Measurements from ENCODE around the gene CACTIN. TPM values are rescaled to one million over a fixed set of nuclear protein-coding genes. Genes with fewer than 3 reads are reported as not detected.
A peak's percentile ranks its signal among the peaks of the same experiment; 100 is the strongest.
"Not testable (repeated sequence)": the region's sequence is repeated elsewhere in the genome, so short reads cannot be mapped to it uniquely, and the experiment has no call there.

CACTIN gene
- total and polyA plus RNA-seq, 2 donors, result 11.1 to 27.7 TPM

DNA sequence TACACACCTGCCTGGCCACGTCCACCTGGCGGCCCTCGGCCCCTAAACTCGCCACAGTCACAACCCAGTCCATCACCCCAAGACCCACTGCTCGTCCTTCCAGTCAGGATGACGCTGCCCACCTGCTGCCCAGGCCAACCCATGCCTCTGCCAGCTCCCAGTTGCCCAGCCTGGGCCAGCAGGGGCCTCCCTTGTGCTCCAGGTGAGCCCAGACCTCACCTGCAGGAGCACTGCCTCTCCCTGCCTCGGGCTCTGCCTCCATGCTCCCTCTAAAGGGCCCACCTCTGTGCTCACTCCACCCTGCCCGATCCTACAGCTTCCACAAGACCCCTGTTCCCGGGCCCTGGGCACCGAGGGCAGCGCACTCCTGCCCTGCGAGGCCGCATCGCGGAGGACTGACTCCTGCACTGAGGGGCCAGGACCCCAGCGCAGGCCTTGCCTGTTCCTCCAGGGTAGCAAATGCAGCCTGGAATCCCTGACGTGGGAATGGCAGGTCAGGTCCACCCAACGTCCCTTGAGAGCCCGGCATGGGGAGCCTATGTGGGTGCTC, 8.0 kb upstream of the CACTIN start:
- Histone ChIP-seq H3K4me3 (ENCODE audit: low read depth, low read length) (no peak overlapping the region), H3K36me3 (ENCODE audit: insufficient read depth) (peaks cover 2% of the 10 kb centered on the region), H3K4me1 (ENCODE audit: insufficient read depth) (no peaks in the 10 kb centered on the region), H3K27ac (ENCODE audit: low read depth) (no peak overlapping the region)
- 93% methylated on average over 19 of the region's 19 CpGs for WGBS
- no peak for DNase-seq (ENCODE audit: extremely low spot score)

DNA sequence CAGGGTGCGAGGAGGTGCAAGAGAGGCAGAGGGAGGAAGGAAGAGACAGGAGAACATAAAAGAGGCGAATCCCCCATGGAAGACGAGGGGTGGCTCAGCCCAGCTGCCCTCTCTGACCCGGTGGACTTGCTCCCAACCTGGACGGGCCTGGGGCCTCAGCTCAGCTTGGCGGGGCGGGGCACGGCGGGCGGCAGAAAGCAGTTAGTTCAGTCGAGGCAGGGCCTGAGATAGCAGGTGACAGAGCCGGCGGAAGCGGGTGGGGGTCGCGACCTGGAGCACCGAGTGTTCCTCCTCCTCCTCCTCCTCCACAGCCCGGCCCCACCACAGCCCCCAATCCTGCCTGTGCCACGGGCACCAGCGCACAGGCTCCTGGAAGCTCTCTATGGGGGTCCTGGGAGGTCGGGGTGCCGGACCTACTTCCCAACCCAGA, 7.0 kb upstream of the CACTIN start:
- H3K4me3 ChIP-seq (ENCODE audit: low read depth, low read length), result no peak overlapping the region
- peaks cover 2% of the 10 kb centered on the region for H3K36me3 ChIP-seq (ENCODE audit: insufficient read depth)
- H3K4me1 ChIP-seq (ENCODE audit: insufficient read depth), result no peaks in the 10 kb centered on the region
- no peak for DNase-seq (ENCODE audit: extremely low spot score)
- no peak overlapping the region for H3K27ac ChIP-seq (ENCODE audit: low read depth)
- 89% methylated on average over 22 of the region's 22 CpGs for WGBS

DNA sequence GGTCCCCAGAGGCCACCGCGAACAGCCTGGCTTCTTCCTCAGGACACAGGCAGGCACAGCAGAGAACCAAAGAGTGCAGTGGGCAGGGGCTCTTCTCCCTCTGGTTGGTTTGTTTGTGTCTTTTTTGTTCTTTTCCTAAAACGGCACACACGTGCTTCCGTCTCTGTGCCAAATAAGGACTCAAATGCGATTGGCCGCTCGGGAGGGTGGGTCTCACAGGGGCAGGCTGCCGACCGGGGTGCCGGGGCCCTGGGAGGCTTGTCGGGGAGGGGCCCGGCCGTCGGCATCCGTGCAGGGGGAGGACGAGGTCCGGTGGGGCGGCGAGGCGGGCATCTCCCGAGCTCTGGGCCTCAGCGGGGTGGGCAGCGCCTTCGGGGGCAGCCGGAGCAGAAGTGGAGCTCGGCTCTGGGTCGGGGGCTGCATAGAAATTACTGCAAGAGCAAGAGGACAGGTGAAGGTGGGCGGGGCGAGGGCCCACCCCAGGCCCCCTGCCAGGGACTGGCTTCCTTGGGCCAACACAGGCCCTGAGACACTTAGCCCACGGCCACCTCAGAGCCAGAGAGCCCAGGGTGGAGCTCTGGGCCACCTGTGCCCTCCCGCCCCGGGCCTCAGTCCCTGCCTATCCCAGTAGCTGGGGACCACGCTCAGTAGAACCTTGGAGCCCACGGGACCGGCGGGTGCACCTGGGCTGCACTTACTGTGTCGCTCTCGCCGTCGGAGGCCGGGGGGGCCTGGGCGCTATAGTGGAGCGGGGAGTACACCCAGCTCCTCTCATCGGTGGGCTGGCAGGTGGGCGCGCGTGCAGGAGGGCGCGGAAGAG, 6.4 kb upstream of the CACTIN start:
- no peak overlapping the region for H3K27ac ChIP-seq (ENCODE audit: low read depth)
- H3K4me1 ChIP-seq (ENCODE audit: insufficient read depth), result no peaks in the 10 kb centered on the region
- peaks cover 2% of the 10 kb centered on the region for H3K36me3 ChIP-seq (ENCODE audit: insufficient read depth)
- no peak overlapping the region for H3K4me3 ChIP-seq (ENCODE audit: low read depth, low read length)
- no peak for DNase-seq (ENCODE audit: extremely low spot score)
- 84% methylated on average over 50 of the region's 50 CpGs for WGBS

DNA sequence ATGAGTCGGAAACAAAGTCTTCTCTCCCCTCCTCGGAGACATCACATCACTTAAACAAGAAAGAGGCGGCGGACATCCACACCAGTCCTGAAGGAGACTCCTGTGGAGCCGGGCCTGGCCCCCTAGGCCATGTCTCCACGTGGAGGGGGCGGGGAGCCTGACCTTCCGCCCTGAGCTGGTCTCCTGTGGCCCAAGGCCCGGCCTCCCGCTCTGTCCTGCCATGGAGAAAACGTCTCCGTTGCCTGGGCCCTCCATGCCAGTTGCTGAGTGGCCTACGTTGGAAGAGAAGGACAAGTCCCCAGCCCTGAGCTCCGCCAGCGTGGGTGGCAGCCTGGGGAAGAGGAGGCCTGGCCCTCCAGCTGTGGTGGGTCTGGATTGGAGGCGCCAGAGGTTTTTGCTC, 5.5 kb upstream of the CACTIN start:
- Histone ChIP-seq H3K27ac (ENCODE audit: low read depth) (no peak overlapping the region), H3K36me3 (ENCODE audit: insufficient read depth) (peaks cover 1% of the 10 kb centered on the region), H3K4me3 (ENCODE audit: low read depth, low read length) (no peak overlapping the region), H3K4me1 (ENCODE audit: insufficient read depth) (no peaks in the 10 kb centered on the region)
- WGBS, result 87% methylated on average over 16 of the region's 16 CpGs
- DNase-seq (ENCODE audit: extremely low spot score), result no peak

GRCh38 chr19:3631053-3631861, 4.7 kb upstream of the CACTIN start:
- Histone ChIP-seq H3K4me1 (ENCODE audit: insufficient read depth) (no peaks in the 10 kb centered on the region), H3K4me3 (ENCODE audit: low read depth, low read length) (no peak overlapping the region), H3K36me3 (ENCODE audit: insufficient read depth) (no peaks in the 10 kb centered on the region), H3K27ac (ENCODE audit: low read depth) (no peak overlapping the region)
- DNase-seq (ENCODE audit: extremely low spot score), result no peak
- 92% methylated on average over 43 of the region's 43 CpGs for WGBS

- DNase-seq (ENCODE audit: extremely low spot score); H3K36me3 ChIP-seq (ENCODE audit: insufficient read depth); H3K4me3 ChIP-seq (ENCODE audit: low read depth, low read length); H3K4me1 ChIP-seq (ENCODE audit: insufficient read depth); H3K27ac ChIP-seq (ENCODE audit: low read depth): not testable (repeated sequence)
- 64% methylated on average over 9 of the region's 9 CpGs for WGBS
These were observed 2.2 kb upstream of the CACTIN start for GRCh38 chr19:3628766-3629165.

DNA sequence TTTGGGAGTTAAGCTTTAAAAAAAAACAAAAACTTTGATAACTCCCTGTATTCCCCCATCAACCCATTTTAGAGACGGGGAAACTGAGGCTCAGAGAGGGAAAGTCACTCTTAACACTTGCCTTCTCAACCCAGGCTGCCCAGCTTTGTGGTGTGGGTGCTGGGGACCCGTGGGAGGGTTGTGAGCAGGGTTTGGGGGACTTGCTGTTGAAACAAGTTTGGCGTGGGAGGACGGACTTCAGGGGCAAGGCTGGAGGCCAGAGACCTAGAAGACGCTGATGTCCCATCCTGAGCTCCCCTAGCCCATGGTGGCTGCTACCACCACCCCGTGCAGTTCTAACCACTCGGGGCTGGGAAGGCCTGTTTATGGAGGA, 747 bp upstream of the CACTIN start:
- DNase-seq (ENCODE audit: extremely low spot score), result no peak
- peaks cover 4% of the 10 kb centered on the region for H3K4me1 ChIP-seq (ENCODE audit: insufficient read depth)
- no peak overlapping the region for H3K27ac ChIP-seq (ENCODE audit: low read depth)
- no peak overlapping the region for H3K4me3 ChIP-seq (ENCODE audit: low read depth, low read length)
- 63% methylated on average over 7 of the region's 7 CpGs for WGBS
- H3K36me3 ChIP-seq (ENCODE audit: insufficient read depth), result no peaks in the 10 kb centered on the region

DNA sequence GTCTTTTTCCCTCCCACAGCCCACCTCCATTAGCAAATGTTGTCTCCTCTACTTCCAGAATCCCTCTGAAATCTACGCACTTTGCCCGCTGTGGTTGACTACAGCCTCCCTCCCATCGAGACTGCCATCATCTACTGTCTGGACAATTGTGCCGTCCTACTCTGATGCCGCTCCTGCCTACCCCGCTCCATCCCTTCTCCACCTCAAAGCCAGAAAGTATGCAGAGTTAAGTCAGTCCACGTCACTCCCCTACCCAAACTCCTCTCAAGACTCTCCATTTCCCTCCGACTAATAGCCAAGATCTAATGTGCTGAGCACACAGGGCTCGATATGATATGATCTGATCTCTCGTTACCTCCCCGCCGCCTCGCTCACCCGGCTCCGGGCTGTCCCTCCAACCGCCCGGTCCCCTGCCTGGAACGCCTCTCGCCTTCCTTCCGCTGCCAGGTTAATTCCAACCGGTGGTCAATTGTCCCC, 556 bp downstream of the CACTIN start:
- Histone ChIP-seq H3K4me3 (ENCODE audit: low read depth, low read length) (peak overlapping the region; percentile 84), H3K36me3 (ENCODE audit: insufficient read depth) (peaks cover 2% of the 10 kb centered on the region), H3K27ac (ENCODE audit: low read depth) (no peak overlapping the region), H3K4me1 (ENCODE audit: insufficient read depth) (peaks cover 4% of the 10 kb centered on the region)
- WGBS, result 2% methylated on average over 21 of the region's 21 CpGs
- no peak for DNase-seq (ENCODE audit: extremely low spot score)

DNA sequence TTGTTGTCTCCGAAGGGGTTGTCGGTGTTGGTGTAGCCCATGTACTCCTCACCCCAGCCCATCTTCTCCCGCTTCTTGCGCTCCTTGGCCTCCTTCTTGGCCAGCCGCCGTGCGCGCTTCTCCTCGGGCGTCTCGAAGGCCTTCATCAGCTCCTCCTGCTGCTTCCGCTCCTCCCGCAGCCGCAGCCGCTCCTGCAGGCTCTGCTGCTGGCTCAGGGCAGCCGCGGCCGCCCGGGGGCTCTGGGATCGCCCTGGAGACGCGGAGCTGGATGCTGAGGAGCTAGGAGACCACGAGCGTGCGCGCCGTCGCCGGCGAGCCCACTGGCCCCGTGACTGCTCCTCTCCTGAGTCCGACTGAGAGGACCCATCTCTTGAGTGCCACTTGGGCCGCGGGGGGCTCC, 2.9 kb downstream of the CACTIN start:
- Histone ChIP-seq H3K36me3 (ENCODE audit: insufficient read depth) (peaks cover 3% of the 10 kb centered on the region), H3K4me1 (ENCODE audit: insufficient read depth) (peaks cover 4% of the 10 kb centered on the region), H3K27ac (ENCODE audit: low read depth) (no peak overlapping the region), H3K4me3 (ENCODE audit: low read depth, low read length) (no peak overlapping the region)
- 92% methylated on average over 34 of the region's 34 CpGs for WGBS
- no peak for DNase-seq (ENCODE audit: extremely low spot score)

GRCh38 chr19:3622224-3622623, 4.4 kb downstream of the CACTIN start:
- no peak overlapping the region for H3K4me3 ChIP-seq (ENCODE audit: low read depth, low read length)
- H3K36me3 ChIP-seq (ENCODE audit: insufficient read depth), result peaks cover 3% of the 10 kb centered on the region
- no peak for DNase-seq (ENCODE audit: extremely low spot score)
- no peak overlapping the region for H3K27ac ChIP-seq (ENCODE audit: low read depth)
- H3K4me1 ChIP-seq (ENCODE audit: insufficient read depth), result peaks cover 4% of the 10 kb centered on the region
- 92% methylated on average over 12 of the region's 12 CpGs for WGBS

DNA sequence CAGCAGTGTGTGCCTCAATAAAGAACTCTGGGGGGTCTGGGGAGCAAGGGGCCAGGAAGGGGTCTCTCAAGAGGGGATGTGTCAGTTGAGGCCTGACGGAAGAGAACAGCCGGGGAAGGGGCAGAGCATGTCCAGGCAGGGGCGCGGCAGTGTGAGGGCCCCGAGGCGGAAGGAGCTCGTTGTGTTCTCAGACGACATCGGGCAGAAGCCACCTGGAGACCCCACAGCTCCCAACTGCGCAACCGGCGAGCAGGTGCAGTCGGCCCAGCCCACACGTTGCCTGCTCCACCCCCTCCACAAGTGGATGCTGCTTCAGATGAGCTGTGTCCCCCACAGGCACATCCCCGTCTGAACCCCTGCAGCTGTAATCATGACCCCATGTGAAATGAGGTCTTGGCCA, 4.9 kb downstream of the CACTIN start:
- no peak for DNase-seq (ENCODE audit: extremely low spot score)
- Histone ChIP-seq H3K4me3 (ENCODE audit: low read depth, low read length) (no peak overlapping the region), H3K27ac (ENCODE audit: low read depth) (no peak overlapping the region), H3K4me1 (ENCODE audit: insufficient read depth) (peaks cover 4% of the 10 kb centered on the region), H3K36me3 (ENCODE audit: insufficient read depth) (peaks cover 3% of the 10 kb centered on the region)
- 93% methylated on average over 15 of the region's 15 CpGs for WGBS

DNA sequence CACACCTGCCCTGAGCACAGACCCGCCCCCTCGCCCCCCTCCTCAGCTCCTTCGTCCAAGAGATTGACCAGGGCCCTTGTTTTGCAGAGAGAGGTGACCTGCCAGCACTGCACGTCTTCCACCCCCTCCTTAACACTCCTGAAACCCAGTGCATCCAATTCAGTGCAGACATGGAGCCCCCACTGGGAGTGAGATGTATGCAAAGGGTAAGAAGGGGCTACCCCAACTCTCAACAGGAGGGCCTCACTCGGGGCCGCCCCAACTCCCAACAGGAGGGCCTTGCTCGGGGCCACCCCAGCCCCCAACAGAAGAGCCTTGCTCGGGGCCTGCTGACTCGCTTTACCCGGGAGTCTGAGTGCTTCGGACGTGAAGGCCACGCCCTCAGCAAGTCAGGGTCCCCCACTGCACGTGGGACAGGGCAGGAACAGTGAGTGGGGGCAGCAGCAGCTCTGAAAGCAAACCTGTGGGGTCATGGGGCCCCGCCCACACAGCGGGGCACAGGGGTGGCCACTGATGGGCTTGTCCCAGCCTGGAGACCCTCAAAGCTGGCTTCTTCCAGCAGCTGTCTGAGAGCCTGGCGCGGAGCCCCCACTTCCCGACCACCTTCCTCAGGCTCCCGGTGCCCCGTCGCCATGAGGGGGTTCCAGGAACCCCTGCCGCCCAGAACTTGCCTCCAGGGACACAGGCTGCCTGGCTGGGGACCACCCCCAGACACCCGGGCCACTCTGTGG, 5.6 kb downstream of the CACTIN start:
- DNase-seq (ENCODE audit: extremely low spot score), result no peak
- Histone ChIP-seq H3K4me1 (ENCODE audit: insufficient read depth) (peaks cover 4% of the 10 kb centered on the region), H3K36me3 (ENCODE audit: insufficient read depth) (peaks cover 3% of the 10 kb centered on the region), H3K27ac (ENCODE audit: low read depth) (no peak overlapping the region), H3K4me3 (ENCODE audit: low read depth, low read length) (no peak overlapping the region)
- WGBS, result 89% methylated on average over 24 of the region's 24 CpGs

DNA sequence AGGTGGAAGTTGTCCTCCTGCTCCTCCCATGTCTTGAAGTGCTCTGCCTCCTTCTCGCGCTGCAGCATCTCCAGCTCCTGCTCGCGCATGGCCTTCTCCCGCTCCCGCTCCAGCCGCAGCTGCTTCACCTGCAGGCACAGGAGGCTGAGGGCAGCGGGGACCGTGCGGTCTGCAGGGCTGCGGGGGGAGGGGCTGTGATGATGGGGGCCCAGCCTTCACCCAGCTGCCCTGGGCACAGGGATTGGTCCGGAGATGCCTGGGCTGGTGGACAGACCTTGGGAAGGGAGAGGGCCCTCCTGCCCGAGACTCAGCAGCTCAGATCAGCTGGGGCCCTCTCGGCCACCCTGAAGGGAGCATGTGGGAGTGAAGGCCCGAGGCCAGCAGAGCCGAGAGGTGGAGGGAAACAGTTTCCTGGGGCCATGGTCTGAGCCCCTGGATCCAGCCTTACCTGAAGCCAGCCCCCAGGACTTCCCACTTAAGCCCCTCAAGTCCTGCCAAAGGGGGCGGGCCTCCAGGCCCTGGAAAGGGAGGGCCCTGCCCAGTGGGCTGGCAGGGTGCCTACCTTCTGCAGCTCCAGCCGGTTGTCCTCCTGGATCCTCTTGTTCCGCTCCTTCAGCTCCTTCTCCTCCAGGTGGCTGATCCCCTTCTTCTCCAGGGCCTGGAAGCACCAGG, 6.3 kb downstream of the CACTIN start:
- no peak for DNase-seq (ENCODE audit: extremely low spot score)
- no peak overlapping the region for H3K27ac ChIP-seq (ENCODE audit: low read depth)
- 86% methylated on average over 19 of the region's 19 CpGs for WGBS
- H3K36me3 ChIP-seq (ENCODE audit: insufficient read depth), result peaks cover 3% of the 10 kb centered on the region
- H3K4me3 ChIP-seq (ENCODE audit: low read depth, low read length), result no peak overlapping the region
- H3K4me1 ChIP-seq (ENCODE audit: insufficient read depth), result no peaks in the 10 kb centered on the region

All from urinary bladder (tissue), 4 donors.